HEK293 (cell line): ENCODE results near the gene ZBTB20.

Experiments
- GLIS2 ChIP-seq: fragments of 450-650 bp; formaldehyde crosslinking; IDR thresholded peaks from 2 replicates; pipeline ENCODE4 v1.5.1; 2016; ENCODE audit warnings: missing biosample characterization, missing genetic modification characterization
- OSR2 ChIP-seq: fragments of 450-650 bp; formaldehyde crosslinking; IDR thresholded peaks from 2 replicates; pipeline ENCODE4 v1.5.1; 2016; ENCODE audit warnings: missing biosample characterization, missing genetic modification characterization
- SCRT2 ChIP-seq: fragments of 450-650 bp; formaldehyde crosslinking; IDR thresholded peaks from 2 replicates; pipeline ENCODE4 v1.5.1; 2016; ENCODE audit warnings: missing biosample characterization, missing genetic modification characterization
- ZBTB17 ChIP-seq: fragments of 450-650 bp; formaldehyde crosslinking; IDR thresholded peaks from 2 replicates; pipeline ENCODE4 v1.5.1; 2016; ENCODE audit warnings: missing biosample characterization, missing genetic modification characterization
- ZEB2 ChIP-seq: fragments of 450-650 bp; formaldehyde crosslinking; IDR thresholded peaks from 2 replicates; pipeline ENCODE4 v1.5.1; 2016; ENCODE audit warnings: missing biosample characterization, missing genetic modification characterization
- ZFHX2 ChIP-seq: fragments of 450-650 bp; formaldehyde crosslinking; conservative IDR thresholded peaks from 2 replicates; pipeline ENCODE4 v1.5.1; 2016; ENCODE audit warnings: missing biosample characterization, missing genetic modification characterization
- ZIC2 ChIP-seq: fragments of 450-650 bp; formaldehyde crosslinking; IDR thresholded peaks from 2 replicates; pipeline ENCODE4 v1.5.1; 2016; ENCODE audit warnings: missing biosample characterization, missing genetic modification characterization
- ZNF112 ChIP-seq: fragments of 450-650 bp; formaldehyde crosslinking; IDR thresholded peaks from 2 replicates; pipeline ENCODE4 v1.5.0; 2017; ENCODE audit warnings: missing biosample characterization, missing genetic modification characterization
- ZNF155 ChIP-seq: fragments of 450-650 bp; formaldehyde crosslinking; IDR thresholded peaks from 2 replicates; pipeline ENCODE4 v1.5.1; 2016; ENCODE audit warnings: missing biosample characterization, missing genetic modification characterization
- ZNF175 ChIP-seq: fragments of 450-650 bp; formaldehyde crosslinking; IDR thresholded peaks from 2 replicates; pipeline ENCODE4 v1.5.1; 2016; ENCODE audit warnings: missing biosample characterization, missing genetic modification characterization
- ZNF341 ChIP-seq: fragments of 450-650 bp; formaldehyde crosslinking; IDR thresholded peaks from 2 replicates; pipeline ENCODE4; 2016; ENCODE audit warnings: low read depth, missing biosample characterization, missing genetic modification characterization
- ZNF433 ChIP-seq: fragments of 450-650 bp; formaldehyde crosslinking; IDR thresholded peaks from 2 replicates; pipeline ENCODE4 v1.5.1; 2016; ENCODE audit warnings: missing biosample characterization, missing genetic modification characterization, low read depth
- ZNF501 ChIP-seq: fragments of 450-650 bp; formaldehyde crosslinking; IDR thresholded peaks from 2 replicates; pipeline ENCODE4 v1.5.1; 2016; ENCODE audit warnings: missing biosample characterization, missing genetic modification characterization
- ZNF621 ChIP-seq: fragments of 450-650 bp; formaldehyde crosslinking; IDR thresholded peaks from 2 replicates; pipeline ENCODE4 v1.5.1; 2017; ENCODE audit warnings: missing biosample characterization, missing genetic modification characterization
- ZNF660 ChIP-seq: fragments of 450-650 bp; IDR thresholded peaks from 2 replicates; pipeline ENCODE4 v1.5.1; 2018; ENCODE audit warnings: missing biosample characterization, mild to moderate bottlenecking, missing genetic modification characterization
- ZNF701 ChIP-seq: fragments of 450-650 bp; formaldehyde crosslinking; IDR thresholded peaks from 2 replicates; pipeline ENCODE4 v1.5.1; 2016; ENCODE audit warnings: missing biosample characterization, missing genetic modification characterization
- ZNF843 ChIP-seq: fragments of 450-650 bp; formaldehyde crosslinking; IDR thresholded peaks from 2 replicates; pipeline ENCODE4 v1.5.1; 2016; ENCODE audit warnings: missing biosample characterization, missing genetic modification characterization
- ZSCAN23 ChIP-seq: fragments of 450-650 bp; formaldehyde crosslinking; IDR thresholded peaks from 2 replicates; pipeline ENCODE4 v1.5.1; 2016; ENCODE audit warnings: missing biosample characterization, missing genetic modification characterization
- TF ChIP-seq, protein P1 (sequence below): fragments of 450-650 bp; formaldehyde crosslinking; IDR thresholded peaks from 2 replicates; pipeline ENCODE4 v1.5.1; 2016; ENCODE audit warnings: missing biosample characterization, missing genetic modification characterization
- TF ChIP-seq, protein P2 (sequence below): fragments of 450-650 bp; formaldehyde crosslinking; IDR thresholded peaks from 2 replicates; pipeline ENCODE4 v1.5.1; 2017; ENCODE audit warnings: missing biosample characterization, missing genetic modification characterization
- TF ChIP-seq, protein P3 (sequence below): fragments of 450-650 bp; formaldehyde crosslinking; IDR thresholded peaks from 2 replicates; pipeline ENCODE4 v1.5.1; 2016; ENCODE audit warnings: missing biosample characterization, missing genetic modification characterization
- TF ChIP-seq, protein P4 (sequence below): fragments of 450-650 bp; formaldehyde crosslinking; IDR thresholded peaks from 2 replicates; pipeline ENCODE4 v1.5.1; 2016; ENCODE audit warnings: missing biosample characterization, missing genetic modification characterization
- TF ChIP-seq, protein P5 (sequence below): fragments of 450-650 bp; formaldehyde crosslinking; IDR thresholded peaks from 2 replicates; pipeline ENCODE4 v1.5.1; 2016; ENCODE audit warnings: missing biosample characterization, missing genetic modification characterization
- TF ChIP-seq, protein P6 (sequence below): fragments of 450-650 bp; formaldehyde crosslinking; IDR thresholded peaks from 2 replicates; pipeline ENCODE4 v1.5.1; 2016; ENCODE audit warnings: missing biosample characterization, missing genetic modification characterization
- TF ChIP-seq, protein P7 (sequence below): fragments of 450-650 bp; formaldehyde crosslinking; IDR thresholded peaks from 2 replicates; pipeline ENCODE4 v1.5.1; 2017; ENCODE audit warnings: missing biosample characterization, missing genetic modification characterization

ZBTB20 gene

DNA sequence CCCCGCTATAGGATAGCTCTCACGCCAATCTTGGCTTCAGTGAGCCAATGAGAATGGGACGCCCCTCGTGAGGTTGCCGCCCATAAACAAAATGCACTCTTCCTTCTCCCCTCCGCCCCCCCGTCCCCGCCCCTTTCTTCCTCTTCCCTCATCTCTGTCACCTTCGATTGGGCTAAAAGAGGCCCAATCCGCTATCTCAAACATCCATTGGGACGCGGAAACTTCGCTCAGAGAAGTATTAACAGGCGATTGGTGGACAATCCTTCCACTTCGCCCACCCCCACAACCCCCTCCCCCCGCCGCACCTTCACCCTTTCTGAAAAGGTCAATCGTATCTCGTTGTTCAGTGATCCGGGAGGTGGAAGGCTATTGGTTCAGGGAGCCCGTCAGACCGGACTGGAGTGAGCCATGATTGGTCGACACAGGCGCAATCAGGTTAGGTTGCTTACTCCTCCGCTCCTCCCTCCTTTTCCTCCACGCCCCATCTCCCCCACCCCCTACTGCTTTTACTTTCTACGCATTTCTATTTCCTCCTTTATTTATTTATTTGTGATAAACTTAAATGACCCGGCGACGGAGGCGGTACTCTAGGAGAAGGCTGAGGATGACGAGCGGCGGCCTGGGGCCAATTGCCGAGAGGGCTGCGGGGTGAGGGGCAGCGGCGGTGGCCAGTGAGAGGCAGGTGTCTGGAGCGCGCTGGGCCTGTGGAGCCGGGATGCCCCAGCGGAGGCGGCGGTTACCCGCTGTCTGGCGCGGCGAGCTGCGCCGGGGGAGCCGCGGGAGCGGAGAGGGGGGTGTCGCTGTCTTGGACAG is 447 bp upstream of the ZBTB20 start (continued):
- 0 out of 2 replicates have a peak, but pooled peaks have one; percentile 24 for TF ChIP-seq ZNF660 (tag by site-specific recombination)
- TF ChIP-seq ZNF155 = no peak
- peak; percentile 98 for TF ChIP-seq ZIC2 (tag by site-specific recombination)
- TF ChIP-seq, protein P1, sequence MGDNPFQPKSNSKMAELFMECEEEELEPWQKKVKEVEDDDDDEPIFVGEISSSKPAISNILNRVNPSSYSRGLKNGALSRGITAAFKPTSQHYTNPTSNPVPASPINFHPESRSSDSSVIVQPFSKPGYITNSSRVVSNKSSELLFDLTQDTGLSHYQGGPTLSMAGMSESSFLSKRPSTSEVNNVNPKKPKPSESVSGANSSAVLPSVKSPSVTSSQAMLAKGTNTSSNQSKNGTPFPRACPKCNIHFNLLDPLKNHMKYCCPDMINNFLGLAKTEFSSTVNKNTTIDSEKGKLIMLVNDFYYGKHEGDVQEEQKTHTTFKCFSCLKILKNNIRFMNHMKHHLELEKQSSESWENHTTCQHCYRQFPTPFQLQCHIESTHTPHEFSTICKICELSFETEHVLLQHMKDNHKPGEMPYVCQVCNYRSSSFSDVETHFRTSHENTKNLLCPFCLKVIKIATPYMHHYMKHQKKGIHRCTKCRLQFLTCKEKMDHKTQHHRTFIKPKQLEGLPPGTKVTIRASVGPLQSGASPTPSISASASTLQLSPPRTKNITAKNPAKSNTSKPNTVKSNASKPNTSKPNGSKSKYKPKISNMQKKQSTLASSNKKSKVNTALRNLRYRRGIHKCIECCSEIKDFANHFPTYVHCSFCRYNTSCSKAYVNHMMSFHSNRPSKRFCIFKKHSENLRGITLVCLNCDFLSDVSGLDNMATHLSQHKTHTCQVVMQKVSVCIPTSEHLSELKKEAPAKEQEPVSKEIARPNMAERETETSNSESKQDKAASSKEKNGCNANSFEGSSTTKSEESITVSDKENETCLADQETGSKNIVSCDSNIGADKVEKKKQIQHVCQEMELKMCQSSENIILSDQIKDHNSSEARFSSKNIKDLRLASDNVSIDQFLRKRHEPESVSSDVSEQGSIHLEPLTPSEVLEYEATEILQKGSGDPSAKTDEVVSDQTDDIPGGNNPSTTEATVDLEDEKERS = no peak
- no peak for TF ChIP-seq ZNF701 (tag by site-specific recombination)
- TF ChIP-seq SCRT2 (tag by site-specific recombination) = peak; percentile 52
- TF ChIP-seq, protein P2, sequence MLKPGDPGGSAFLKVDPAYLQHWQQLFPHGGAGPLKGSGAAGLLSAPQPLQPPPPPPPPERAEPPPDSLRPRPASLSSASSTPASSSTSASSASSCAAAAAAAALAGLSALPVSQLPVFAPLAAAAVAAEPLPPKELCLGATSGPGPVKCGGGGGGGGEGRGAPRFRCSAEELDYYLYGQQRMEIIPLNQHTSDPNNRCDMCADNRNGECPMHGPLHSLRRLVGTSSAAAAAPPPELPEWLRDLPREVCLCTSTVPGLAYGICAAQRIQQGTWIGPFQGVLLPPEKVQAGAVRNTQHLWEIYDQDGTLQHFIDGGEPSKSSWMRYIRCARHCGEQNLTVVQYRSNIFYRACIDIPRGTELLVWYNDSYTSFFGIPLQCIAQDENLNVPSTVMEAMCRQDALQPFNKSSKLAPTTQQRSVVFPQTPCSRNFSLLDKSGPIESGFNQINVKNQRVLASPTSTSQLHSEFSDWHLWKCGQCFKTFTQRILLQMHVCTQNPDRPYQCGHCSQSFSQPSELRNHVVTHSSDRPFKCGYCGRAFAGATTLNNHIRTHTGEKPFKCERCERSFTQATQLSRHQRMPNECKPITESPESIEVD = peak; percentile 79
- TF ChIP-seq, protein P3, sequence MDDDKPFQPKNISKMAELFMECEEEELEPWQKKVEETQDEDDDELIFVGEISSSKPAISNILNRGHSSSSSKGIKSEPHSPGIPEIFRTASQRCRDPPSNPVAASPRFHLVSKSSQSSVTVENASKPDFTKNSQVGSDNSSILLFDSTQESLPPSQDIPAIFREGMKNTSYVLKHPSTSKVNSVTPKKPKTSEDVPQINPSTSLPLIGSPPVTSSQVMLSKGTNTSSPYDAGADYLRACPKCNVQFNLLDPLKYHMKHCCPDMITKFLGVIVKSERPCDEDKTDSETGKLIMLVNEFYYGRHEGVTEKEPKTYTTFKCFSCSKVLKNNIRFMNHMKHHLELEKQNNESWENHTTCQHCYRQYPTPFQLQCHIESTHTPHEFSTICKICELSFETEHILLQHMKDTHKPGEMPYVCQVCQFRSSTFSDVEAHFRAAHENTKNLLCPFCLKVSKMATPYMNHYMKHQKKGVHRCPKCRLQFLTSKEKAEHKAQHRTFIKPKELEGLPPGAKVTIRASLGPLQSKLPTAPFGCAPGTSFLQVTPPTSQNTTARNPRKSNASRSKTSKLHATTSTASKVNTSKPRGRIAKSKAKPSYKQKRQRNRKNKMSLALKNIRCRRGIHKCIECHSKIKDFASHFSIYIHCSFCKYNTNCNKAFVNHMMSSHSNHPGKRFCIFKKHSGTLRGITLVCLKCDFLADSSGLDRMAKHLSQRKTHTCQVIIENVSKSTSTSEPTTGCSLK (tag by site-specific recombination) = no peak
- peak; percentile 89 for TF ChIP-seq GLIS2 (tag by site-specific recombination)
- TF ChIP-seq, protein P4, sequence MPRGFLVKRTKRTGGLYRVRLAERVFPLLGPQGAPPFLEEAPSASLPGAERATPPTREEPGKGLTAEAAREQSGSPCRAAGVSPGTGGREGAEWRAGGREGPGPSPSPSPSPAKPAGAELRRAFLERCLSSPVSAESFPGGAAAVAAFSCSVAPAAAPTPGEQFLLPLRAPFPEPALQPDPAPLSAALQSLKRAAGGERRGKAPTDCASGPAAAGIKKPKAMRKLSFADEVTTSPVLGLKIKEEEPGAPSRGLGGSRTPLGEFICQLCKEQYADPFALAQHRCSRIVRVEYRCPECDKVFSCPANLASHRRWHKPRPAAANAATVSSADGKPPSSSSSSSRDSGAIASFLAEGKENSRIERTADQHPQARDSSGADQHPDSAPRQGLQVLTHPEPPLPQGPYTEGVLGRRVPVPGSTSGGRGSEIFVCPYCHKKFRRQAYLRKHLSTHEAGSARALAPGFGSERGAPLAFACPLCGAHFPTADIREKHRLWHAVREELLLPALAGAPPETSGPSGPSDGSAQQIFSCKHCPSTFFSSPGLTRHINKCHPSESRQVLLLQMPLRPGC (tag by site-specific recombination) = 0 out of 2 replicates have a peak, but pooled peaks have one; percentile 28
- peak; percentile 71 for TF ChIP-seq ZFHX2
- TF ChIP-seq, protein P5, sequence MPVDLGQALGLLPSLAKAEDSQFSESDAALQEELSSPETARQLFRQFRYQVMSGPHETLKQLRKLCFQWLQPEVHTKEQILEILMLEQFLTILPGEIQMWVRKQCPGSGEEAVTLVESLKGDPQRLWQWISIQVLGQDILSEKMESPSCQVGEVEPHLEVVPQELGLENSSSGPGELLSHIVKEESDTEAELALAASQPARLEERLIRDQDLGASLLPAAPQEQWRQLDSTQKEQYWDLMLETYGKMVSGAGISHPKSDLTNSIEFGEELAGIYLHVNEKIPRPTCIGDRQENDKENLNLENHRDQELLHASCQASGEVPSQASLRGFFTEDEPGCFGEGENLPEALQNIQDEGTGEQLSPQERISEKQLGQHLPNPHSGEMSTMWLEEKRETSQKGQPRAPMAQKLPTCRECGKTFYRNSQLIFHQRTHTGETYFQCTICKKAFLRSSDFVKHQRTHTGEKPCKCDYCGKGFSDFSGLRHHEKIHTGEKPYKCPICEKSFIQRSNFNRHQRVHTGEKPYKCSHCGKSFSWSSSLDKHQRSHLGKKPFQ (tag by site-specific recombination) = no peak
- no peak for TF ChIP-seq ZSCAN23 (tag by site-specific recombination)
- TF ChIP-seq ZNF843 (tag by site-specific recombination) = peak; percentile 60; the same call in 1 of the 2 replicates
- TF ChIP-seq ZNF112 (tag by site-specific recombination) = no peak
- TF ChIP-seq, protein P6, sequence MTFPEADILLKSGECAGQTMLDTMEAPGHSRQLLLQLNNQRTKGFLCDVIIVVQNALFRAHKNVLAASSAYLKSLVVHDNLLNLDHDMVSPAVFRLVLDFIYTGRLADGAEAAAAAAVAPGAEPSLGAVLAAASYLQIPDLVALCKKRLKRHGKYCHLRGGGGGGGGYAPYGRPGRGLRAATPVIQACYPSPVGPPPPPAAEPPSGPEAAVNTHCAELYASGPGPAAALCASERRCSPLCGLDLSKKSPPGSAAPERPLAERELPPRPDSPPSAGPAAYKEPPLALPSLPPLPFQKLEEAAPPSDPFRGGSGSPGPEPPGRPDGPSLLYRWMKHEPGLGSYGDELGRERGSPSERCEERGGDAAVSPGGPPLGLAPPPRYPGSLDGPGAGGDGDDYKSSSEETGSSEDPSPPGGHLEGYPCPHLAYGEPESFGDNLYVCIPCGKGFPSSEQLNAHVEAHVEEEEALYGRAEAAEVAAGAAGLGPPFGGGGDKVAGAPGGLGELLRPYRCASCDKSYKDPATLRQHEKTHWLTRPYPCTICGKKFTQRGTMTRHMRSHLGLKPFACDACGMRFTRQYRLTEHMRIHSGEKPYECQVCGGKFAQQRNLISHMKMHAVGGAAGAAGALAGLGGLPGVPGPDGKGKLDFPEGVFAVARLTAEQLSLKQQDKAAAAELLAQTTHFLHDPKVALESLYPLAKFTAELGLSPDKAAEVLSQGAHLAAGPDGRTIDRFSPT = peak; percentile 89
- TF ChIP-seq ZNF341 (tag by site-specific recombination) = peak; percentile 77
- no peak for TF ChIP-seq ZNF621 (tag by site-specific recombination)
- no peak for TF ChIP-seq ZNF433
- TF ChIP-seq, protein P7, sequence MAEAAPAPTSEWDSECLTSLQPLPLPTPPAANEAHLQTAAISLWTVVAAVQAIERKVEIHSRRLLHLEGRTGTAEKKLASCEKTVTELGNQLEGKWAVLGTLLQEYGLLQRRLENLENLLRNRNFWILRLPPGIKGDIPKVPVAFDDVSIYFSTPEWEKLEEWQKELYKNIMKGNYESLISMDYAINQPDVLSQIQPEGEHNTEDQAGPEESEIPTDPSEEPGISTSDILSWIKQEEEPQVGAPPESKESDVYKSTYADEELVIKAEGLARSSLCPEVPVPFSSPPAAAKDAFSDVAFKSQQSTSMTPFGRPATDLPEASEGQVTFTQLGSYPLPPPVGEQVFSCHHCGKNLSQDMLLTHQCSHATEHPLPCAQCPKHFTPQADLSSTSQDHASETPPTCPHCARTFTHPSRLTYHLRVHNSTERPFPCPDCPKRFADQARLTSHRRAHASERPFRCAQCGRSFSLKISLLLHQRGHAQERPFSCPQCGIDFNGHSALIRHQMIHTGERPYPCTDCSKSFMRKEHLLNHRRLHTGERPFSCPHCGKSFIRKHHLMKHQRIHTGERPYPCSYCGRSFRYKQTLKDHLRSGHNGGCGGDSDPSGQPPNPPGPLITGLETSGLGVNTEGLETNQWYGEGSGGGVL (tag by site-specific recombination) = peak; percentile 76
- no peak for TF ChIP-seq ZNF175 (tag by site-specific recombination)
- no peak for TF ChIP-seq OSR2
- TF ChIP-seq ZEB2 = peak; percentile 67; the same call in 1 of the 2 replicates
- peak; percentile 48; the same call in 1 of the 2 replicates for TF ChIP-seq ZBTB17 (tag by site-specific recombination)
- 0 out of 2 replicates have a peak, but pooled peaks have one; percentile 49 for TF ChIP-seq ZNF501 (tag by site-specific recombination)
